ENCODE measurements around the gene CA5A.
"Not testable (repeated sequence)": the region's sequence is repeated elsewhere in the genome, so short reads cannot be mapped to it uniquely, and the experiment has no call there.

Gene CA5A

DNA sequence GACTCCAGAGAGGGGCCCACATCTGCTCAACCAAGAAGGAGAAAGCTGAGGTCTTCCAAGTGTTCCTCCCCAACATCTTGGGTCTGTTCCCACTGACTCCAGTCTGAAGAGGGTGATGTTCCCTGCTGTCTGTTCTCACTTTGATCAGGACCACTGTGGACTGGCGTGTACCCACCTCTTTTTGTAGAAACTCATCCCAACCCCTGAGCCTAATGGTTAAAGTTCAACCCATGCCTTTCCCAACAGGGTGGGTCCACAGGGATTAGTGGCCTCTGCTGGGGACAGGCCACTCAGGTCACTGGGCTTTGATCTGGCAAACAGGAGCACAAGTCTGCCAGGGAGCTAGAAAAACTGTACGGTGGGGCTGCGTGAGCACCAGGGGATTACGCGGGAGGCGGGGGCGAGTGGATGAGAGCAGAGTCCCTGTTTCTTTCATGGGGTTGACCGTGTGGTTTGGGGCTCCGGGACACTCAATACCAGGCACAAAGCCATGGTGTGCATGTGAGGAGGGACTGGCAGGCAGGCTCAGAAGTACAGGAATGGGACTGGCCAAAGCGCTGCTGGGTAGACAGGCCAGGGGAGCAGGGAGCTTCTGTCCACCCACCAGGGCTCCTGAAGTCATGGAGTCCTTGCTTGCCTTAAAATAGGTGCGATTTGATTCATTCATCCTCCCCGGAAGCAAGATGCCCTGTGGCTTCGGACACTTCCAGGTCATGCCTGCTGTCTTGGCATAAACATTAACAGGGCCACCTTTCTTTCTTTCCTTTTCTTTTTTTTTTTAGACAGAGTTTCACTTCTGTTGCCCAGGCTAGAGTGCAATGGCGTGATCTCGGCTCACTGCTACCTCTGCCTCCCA lies at the start of gene CA5A:
TSS of gene CA5A (minus strand) at position 155 of the 856 bp plus-strand sequence. CDS start at position 76, 79 bp downstream.
- DNase-seq: no peak

DNA sequence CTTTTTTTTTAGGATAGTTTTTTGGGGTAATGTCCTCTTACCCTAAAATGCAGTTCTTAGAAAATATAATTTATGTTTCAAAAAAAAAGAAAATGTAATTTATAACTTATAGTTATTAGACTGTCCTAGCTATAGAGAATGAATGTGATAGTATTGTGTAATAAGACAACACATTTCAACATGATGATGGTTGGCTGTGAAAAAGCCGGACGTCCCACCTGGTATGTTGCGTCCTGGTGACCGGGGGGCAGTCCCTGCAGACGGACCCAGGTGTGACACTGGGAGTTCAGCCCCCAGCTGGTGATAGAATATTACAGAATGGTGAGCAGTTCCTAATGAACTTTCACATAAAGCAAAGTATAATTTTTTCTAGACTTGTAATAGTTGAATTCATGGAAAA lies 49.2 kb upstream of the CA5A start:
- DNase-seq: not testable (repeated sequence)

DNA sequence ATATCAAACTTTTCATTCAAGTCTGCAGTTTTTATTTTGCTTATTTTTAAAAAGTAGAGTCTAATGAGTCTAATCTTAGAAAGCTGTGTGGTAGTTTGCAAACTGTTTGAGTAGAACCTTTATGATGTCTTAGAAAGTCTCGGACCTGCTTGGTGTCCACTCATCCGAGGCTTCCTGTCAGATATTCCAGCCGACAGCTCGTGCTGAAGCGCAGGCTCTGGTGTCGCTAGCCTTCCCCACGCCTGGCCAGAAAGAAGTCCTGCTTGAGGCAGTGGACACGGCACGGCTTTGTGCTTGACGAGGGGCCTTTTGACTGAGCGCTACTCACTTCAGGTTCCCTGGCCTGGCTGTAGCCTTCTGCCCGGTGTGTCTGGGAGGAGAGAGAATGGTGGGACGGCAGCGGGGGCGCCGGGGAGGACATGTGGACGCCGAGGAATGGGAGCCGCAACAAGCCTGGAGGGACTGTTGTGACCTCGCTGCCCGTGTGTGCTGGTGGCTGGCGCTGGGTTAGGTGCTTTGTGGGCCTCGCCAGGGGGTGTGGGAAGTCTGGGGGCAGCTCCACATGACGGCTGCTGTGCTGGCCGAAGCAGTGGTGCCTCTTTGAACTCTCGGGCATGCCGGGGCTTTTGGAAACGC lies 48.4 kb upstream of the CA5A start:
- DNase-seq: no peak

DNA sequence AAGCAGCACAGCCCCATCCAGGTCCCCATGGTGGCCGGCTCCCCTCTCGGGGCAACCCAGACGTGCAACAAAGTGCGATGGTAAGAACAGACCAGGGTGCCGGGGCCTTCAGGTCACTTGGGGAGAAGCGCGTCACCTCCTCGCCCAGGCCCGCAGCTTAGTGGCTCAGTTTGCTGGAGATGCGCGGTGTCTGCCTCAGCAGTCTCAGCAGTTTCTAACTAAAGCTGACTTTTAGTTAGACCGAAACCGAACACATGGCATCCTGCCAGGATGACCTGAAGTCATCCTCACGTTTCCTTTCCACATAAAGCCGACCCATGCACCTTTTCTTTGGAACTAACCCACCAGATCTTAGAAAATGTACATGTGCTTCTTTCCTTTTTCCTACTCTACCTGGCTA lies 47.9 kb upstream of the CA5A start:
- DNase-seq: not testable (repeated sequence)

DNA sequence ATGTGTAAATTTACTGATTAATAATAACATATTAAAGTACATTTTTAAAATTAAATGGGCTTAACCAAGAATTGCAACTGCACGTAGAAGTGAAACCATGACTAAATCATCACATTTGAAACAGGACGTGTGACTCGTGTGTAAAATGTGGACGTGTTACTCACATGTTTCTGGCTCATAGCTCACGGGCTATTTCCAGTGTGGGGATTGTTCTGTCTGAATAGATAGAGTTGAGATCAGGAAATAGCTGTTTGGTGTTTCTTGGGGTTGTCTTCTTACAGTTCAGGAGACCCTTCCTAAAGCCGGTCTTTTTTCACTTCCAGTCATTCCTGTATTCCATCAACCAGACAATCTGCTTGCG lies 47.4 kb upstream of the CA5A start:
- DNase-seq: not testable (repeated sequence)

DNA sequence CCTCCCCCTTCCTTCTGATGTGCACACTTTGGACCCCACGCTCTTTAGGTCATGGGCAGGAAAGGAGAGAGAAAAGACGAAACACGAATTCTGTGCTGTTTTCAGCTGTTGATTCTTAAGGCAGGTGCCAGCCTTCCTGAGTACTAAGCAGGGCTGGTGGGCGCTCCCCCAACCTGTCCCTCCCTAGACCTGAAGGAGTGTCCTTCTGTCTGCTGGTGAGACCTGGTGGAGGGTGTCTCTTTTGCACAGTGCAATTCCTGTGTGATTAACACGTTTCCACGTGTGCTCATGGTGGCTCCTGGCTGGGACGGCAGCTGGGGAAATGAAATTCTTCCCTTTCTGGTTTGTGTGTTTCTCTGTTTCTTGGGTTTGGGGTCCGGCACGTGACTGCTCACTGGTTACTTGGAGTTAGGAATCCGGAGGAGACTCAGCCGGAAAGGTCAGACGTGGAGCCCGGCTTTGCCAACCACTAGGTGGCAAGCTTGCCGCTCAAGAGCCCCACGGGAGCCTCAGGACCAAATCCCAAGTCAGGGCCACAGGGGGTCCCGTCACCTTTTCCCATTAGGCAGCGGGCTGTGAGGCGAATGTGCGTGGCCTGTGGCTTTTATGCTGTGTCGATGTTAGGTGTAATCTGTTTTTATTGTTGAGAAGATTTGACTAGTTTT lies 46.9 kb upstream of the CA5A start:
- not testable (repeated sequence) for DNase-seq

DNA sequence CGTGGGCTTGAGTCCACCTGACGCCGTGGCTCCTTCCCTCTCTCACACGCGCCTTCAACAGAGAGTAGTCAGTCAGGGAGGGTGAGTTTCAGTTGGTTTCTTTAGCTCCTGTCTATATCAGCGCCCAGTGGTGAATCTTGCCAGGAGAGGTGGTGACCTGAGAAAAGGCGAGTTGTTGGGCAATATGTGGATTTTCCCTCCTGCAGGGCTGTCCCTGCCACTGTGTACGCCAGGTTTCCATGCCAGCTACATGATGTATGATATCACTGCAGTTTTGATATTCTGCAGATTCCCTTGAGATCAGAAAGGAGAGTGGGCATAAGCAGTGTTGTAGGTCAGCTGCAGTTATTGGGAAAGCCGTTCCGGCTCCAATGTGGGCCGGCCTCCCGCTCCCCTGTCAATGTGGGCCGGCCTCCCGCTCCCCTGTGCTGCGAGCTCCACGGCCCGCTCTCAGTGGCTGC lies 46.3 kb upstream of the CA5A start:
- DNase-seq: no peak

DNA sequence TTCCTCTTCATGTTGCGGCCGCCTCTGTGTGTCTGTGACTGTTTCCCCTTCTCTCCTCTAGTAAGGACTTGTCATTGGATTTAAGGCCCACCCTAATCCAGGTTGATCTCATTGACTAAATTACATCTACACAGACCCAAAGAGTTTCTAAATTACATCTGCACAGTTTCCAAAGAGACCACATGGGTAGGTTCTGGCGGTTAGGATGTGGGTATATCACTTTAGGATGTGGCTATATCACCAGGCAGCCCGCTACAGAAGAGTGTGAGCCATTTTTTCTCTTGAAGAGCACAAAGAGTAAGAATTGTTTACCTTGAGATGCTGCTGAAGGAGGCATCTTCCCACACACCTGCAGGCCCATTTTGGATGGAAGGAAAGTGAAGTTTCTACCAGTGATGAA lies 45.0 kb upstream of the CA5A start:
- DNase-seq: not testable (repeated sequence)

DNA sequence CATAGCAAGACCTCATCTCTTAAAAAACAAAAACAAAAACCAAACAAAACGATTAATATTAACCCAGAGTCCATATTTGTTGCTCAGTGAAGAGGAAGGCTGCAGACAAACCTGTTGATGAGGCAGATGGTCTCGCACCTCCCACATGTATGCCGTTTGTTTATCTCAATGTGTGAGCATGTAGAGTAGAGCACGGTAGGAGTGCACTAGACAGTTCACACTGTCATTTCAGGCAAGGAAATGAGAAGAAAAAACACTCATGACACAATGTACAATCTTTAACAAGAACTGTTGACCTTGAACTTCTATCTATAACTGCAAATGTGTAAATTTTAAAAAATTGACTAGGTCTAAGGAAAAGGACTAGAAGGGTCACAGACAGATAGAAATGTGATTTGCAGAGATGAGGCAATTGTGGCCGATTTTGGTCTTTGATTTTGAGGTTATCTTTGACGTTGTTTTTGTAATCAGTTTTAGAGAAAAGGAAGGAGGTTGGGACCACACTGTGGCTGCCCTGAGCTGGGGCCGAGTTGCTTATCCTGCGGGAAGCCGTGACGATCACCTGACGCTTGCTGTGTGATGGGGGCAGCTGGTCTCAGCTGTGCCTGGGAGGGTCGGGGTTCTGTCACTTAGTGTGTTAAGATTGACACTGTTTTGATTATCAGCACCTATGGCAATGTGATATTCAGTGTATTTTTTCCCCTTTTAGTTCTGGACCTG lies 43.7 kb upstream of the CA5A start:
- DNase-seq: not testable (repeated sequence)

DNA sequence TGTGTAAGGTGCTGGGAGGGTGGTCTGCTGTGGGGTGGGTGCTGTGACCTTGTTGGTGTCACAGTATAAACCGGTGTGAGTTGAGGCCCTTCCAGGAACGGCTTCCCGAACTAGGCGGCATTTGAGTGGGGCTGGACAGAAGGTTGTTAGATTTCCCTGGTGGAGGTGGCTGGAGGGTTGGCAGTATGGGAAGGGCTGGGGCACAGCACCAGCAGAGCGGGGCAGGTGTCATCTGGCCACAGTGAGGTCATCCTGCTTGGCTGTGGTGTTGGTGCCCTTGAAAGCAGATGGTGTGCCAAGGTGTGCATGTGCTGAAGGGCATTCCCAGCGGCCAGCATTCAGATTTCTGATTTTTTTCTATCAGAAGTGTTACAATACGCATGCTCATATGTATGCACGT lies 43.0 kb upstream of the CA5A start:
- DNase-seq: no peak

DNA sequence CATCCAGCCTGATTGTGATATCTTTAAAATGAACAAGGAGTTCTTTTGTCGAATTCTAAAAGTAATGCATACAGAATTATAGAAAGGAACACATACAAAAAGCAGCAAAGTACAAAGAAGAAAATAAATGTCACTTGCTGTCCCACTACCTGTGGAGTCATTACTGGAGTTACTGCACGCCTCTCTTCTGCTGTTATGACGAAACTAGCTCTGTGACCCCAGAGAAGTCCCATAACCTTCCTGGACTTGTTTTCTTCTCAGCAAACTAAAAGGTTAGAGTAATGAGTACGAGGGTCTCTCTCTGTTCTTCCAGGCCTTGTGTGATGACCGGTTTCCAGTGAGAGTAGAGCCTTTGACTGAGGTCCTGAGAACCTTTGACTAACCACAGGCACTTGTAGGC lies 41.8 kb upstream of the CA5A start:
- DNase-seq: no peak

DNA sequence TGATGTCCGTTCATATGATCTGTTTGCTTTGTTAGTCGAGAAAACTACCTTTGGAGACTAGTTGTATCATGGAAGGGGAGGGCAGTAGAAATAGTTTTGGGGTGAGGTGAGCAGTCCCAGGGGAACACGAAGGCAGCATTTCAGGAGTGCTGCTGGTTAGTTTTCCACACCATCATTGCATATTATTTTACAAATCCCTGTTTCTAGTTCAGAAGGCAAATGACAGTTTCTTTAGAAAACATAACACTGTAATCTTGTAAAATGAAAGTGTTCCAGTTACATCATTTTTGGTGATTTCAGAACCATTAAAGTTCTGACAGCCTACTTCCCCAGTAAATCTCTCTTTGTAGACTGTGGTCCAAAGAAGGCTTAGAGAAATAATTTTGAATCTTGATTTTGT lies 40.3 kb upstream of the CA5A start:
- DNase-seq: no peak

DNA sequence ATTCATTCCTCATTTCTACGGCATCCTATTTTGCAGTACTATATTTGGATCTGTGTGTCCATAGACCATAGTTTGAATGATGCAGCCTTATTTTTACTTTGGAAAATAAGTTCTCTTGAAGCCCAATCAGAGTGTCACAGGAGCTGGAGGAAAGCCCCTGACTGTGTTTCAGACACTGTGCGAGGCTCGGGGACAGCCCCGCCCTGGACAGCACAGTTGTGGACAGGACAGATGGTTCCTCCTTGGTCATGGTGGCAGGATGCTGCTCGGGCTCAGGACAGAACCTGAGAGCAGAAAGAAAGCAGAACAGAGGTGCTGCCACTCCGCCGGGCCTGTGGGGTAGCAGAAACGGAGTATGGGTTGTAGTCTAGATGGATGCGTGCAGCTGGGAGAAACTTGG lies 37.8 kb upstream of the CA5A start:
- no peak for DNase-seq

DNA sequence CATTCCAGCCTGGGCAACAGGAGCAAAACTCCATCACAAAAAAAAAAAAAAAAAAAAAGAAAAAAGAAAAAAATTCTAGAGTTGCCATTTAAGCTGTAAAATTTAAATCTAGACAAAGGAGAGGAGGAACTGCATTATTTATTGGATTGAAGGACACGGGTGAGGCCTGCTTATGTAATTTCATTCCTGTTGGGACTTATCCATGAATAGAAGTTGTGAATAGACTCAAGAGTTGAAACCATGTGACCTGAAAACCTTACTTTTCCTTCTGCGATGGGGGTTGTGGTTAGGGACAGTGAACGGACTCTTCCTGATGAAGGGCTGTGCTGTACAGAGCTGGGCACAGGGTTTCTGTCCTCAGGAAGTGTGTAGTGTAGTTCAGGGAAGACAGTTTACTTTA lies 37.4 kb upstream of the CA5A start:
- DNase-seq: no peak

DNA sequence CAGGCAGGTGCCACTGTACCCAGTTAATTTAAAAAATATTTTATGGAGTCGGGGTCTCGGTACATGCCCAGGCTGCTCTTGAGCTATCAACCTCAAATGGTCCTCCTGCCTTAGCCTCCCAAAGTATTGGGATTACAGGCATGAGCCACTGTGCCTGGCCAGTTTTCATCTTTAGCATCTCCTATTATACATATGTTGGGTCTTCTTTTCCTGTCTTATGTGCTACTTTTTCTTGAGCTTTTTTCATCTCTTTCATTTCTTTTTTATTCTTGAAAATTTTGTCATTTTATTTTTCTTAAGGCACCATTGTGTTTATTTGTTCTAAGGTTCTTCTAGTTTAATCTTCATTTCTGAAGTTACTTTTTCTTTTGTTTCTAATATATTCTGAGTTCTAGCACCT lies 35.6 kb upstream of the CA5A start:
- DNase-seq: no peak

DNA sequence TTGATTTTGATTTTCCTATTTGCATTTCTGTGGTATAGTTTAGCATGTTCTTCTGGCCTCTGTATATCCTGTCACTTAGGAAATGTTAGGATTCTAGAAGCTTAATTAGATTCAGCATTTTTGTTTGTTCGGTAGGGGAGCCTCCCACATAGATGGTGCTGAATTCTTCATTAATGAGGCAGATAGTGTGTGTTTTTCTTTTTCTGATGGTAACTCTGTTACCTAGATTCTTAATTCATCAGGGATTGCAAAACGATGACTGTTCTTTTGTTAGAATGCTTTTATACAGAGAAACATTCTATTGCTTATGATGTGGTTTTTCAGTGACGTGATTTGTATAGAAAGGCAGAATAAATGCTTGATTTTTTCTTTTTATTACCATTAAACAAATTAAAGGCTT lies 33.9 kb upstream of the CA5A start:
- no peak for DNase-seq

DNA sequence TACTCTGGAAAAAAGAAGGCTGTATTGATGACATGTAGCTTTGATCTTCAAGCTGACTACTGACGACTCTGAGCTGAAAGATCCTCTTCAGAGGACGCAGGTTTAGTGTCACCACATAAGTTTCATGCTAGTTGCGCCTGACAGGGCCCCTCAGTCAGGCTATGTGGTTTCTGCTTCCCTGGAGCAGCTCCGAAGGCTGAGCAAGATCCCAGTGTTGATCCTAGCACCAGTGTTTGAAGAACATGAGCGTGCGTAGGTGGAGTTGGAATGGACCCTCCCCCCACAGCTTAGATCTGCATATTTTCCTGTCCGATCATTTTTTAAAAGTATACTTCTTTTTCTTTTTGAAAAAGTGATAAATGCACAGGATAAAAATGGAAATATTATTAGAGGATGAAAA lies 32.2 kb upstream of the CA5A start:
- DNase-seq: no peak

DNA sequence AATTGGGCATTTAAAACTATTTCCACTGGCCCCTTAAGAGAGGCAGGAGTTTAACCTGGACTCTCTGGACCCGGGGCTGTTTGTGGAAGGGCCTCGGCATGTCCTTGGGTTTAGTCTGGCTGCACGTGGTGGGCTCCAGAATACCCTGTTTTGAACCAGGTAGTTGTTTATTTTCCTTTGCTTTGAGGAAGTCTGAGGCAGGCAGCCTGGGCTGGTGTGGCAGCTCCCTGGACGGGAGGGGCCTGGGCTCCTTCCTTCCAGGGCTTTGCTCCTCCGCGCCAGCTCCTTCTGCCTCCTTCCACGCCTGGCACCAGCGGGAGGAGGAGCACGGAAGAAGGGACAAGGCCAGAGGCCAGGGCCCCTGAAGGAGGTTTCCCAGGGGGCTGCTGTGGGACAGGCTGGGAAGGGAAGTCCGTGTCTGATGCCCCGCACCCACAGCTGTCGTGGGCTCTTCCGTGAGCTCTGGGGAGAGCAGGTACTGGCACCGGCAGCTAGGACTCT lies 30.4 kb upstream of the CA5A start:
- DNase-seq: no peak

DNA sequence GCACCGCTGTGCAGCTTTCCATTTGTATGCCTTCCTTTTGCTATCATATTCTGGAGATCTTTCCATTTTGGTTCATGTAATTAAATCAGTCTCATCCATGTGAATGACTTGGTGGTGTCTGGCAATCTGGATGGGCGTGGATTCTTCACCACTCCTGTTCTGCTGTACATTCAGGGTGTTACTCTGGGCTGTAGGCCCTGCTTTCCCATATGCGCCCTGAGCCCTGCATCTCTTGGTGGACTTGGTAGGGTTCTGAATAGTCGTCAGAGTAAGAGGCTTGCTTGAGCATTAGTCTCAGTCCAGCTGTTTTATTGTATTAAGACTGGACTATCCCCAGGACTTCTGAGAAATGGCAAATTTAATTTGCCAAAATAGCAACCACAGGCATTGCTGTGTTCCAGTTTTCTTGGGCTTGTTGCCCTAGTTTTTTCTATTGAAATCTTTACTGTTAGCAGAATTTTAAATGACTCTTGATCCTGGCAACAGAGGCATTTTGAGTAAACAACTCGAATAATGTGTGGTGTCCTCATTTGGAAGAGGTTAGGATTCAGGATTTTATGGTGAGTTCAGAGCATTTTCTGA lies 29.8 kb upstream of the CA5A start:
- DNase-seq: no peak

DNA sequence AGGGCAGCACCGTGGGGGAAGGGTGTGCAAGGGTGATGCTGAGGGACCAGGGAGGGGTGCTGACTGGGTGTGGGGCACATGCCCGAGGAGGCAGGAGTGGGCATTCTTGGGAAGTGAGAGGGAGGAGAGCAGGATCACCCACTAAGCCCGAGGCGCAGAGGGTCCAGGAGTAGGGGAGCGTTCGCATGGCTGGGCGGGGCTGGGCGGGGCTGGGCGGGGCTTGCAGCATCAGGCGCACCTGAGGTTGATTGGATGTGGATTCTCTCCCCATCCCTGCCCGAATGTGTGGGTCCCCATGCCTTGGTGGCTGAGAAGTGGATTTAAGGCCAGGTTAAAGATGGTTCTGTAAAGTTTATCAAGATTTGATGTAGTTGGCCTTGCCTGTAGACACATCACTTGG lies 29.1 kb upstream of the CA5A start:
- no peak for DNase-seq

DNA sequence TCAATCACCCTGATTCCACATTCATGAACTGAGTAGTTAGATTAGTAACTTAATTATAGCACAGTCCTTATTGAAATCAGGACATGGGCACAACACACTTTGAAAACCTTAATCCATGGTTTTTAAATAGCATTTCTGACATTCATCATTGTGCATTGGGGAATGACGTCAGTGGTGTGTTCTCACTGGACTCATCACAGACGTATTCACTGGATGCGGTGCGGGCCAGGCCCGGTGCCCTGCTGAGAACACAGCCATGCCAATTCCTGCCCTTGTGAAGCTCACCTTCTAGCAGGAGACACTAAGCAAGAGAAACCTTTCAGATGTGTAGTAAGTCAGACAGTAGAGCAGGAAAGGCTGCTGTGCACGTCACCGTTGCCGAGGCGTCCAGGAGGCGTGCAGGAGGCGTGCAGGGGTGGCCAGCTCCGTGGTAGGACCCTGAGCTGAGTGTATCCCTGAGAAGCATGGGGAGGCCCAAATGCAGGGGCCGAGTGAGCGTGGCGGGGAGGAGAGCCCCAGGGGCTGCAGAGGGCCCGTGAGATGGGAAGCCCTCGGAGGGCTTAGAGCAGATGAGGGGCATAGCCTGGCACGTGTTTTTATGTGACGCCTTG lies 27.8 kb upstream of the CA5A start:
- no peak for DNase-seq

DNA sequence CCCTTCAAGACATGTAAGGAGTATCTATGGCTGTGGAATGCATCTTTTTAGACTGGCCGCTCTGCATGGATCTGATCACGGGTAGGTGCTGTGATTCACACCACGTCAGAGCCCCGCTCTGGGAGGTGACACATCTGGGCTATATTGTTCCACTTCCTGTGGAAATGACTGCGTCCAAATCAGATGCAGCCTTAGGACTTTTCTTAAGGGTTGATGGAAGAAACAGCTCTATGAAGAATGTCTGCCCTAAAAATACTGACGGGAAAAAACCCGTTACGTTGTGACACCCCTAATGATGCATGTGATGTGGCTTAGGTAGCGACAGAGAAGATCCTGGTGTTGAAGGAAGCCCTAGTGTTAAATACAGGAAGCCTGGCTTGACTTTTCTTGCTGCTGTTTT lies 27.1 kb upstream of the CA5A start:
- no peak for DNase-seq
